ENCODE results near the gene ST6GALNAC4.

GRCh38 chr9:127945338-127945737 lies 28.5 kb upstream of the ST6GALNAC4 start:
- TF ChIP-seq EZH2 (IDR thresholded peaks at IDR 0.05) (no peak), POLR2AphosphoS5 (IDR thresholded peaks at IDR 0.05; ENCODE audit: borderline replicate concordance, low read depth, low read length) (no peak), FOXP2 (optimal IDR thresholded peaks at IDR 0.05; ENCODE audit: control extremely low read depth, extremely low read length, insufficient read depth) (no peak)

Measured in SK-N-MC (cell line).